Activated CD4-positive, CD25-positive, alpha-beta regulatory T cell (primary cell): Measurements from ENCODE around the gene SETD2.

Experiments
- DNase-seq, 4 experiments: peaks; one replicate each; lab custom pipeline; 2025; lab: John Stamatoyannopoulos, UW

Gene SETD2

DNA sequence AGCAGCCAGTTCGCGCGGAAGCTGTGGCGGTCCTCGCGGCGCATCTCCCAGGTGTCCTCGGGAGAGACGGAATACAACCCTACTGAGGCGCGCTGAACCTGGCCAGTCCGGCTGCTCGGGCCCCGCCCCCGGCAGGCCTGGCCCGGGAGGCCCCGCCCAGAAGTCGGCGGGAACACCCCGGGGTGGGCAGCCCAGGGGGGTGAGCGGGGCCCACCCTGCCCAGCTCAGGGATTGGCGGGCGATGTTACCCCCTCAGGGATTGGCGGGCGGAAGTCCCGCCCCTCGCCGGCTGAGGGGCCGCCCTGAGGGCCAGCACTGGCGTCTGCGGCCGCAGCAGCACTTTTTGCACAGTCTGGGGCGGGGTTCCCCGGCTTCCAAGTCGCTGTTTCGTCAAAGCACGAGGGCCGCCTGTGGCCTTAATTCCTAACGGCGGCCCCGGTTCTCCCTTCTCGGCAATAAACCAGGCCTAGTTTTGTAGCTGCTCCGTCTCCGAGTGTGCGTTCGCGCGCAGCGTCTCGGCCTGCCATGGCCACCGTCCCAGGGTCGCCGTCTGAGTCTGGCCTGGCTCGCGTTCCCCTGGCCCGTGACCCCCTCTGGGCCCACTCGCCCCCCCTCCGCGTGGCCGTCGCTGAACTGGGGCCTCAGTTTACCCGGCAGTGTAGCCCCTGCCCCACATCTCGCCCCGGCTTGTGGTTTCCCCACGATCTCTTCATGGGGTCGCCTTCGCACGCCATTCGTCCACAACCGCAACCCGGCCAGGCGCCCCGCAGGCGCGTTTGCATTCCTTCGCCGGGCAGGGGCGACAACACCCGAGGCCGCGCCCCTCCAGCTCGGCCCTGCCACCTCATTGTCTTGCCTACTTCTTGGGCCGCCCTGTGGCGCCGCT lies 154.4 kb downstream of the SETD2 start:
- DNase-seq: peak in 3 of 4 experiments; percentile 39 to 59 (median 57)

GRCh38 chr3:47008851-47009224 lies 155.1 kb downstream of the SETD2 start:
- no peak for DNase-seq

- no peak for DNase-seq
These were observed 155.6 kb downstream of the SETD2 start for GRCh38 chr3:47008234-47008796.

GRCh38 chr3:47007482-47008233 lies 156.3 kb downstream of the SETD2 start:
- DNase-seq: no peak

GRCh38 chr3:47007001-47007400 lies 156.9 kb downstream of the SETD2 start:
- no peak for DNase-seq

GRCh38 chr3:47006145-47006651 lies 157.7 kb downstream of the SETD2 start:
- DNase-seq: no peak

DNA sequence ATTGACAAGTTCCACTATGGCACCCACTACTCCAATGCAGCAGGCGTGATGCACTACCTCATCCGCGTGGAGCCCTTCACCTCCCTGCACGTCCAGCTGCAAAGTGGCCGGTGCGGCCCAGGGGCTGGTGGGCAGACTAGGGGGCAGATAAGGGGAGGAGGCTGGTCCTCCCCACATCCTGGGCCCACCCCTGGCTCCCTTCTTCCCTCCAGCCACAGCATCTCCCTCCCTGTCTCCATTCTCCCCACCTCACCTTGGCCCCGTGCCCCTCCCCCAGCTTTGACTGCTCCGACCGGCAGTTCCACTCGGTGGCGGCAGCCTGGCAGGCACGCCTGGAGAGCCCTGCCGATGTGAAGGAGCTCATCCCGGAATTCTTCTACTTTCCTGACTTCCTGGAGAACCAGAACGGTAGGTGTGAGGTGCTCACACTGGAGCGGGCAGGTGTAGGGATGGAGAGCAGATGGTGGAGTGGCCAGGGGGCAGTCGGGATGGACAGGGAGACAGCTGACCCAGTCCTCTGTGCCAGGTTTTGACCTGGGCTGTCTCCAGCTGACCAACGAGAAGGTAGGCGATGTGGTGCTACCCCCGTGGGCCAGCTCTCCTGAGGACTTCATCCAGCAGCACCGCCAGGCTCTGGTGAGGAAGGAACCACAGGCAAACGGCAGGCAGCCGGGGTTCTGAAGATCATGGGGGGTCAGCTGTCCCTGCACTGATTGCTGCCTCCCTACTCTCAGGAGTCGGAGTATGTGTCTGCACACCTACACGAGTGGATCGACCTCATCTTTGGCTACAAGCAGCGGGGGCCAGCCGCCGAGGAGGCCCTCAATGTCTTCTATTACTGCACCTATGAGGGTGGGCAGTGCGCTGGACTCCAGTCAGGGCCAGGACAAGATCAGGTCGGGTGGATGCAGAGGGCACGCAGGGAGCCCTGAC lies 158.4 kb downstream of the SETD2 start:
- DNase-seq: no peak

DNA sequence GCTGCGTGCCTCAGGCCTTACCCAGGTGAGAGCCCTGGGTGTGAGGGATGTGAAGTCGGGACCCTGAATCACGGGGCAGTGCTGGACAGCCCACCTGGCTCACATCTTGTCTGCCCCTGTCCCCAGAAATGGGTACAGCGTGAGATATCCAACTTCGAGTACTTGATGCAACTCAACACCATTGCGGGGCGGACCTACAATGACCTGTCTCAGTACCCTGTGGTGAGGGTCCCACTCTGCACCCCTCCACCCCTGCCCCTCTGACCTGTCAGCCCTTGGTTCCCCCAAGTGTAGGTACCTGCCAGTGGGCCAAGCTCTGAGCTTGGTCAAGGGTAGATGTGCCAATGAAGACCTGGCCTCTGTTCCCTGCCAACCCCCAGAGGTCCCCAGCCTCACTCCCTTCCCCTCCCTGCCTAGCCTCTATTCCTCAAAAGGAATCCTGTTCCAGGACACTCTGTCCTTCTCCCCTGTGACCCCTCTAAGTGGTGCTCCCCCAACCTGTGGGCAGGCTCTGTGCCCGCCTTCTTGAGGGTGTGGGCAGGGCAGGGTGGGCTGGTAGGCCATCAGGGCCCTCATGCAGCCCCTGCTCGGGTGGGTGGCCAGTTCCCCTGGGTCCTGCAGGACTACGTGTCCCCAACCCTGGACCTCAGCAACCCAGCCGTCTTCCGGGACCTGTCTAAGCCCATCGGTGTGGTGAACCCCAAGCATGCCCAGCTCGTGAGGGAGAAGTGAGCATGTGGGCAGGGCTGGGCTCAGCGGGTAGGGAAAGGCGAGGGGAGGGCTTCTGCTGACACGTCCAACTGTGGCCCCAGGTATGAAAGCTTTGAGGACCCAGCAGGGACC lies 159.3 kb downstream of the SETD2 start:
- DNase-seq: no peak

- DNase-seq: no peak
These were observed 160.2 kb downstream of the SETD2 start for GRCh38 chr3:47003461-47004368.

DNA sequence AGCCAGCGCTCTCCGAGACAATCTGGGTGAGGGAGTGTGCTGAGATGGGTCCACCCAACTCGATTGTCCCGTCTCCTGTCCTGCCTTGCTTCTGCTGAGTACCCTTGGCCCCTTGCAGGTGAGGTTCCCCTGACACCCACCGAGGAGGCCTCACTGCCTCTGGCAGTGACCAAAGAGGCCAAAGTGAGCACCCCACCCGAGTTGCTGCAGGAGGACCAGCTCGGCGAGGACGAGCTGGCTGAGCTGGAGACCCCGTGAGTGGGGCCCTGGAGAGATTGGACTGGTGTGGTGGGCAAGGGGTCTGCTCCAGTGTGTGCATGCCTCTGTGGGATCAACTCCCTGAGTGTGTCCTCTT lies 160.9 kb downstream of the SETD2 start:
- no peak for DNase-seq

DNA sequence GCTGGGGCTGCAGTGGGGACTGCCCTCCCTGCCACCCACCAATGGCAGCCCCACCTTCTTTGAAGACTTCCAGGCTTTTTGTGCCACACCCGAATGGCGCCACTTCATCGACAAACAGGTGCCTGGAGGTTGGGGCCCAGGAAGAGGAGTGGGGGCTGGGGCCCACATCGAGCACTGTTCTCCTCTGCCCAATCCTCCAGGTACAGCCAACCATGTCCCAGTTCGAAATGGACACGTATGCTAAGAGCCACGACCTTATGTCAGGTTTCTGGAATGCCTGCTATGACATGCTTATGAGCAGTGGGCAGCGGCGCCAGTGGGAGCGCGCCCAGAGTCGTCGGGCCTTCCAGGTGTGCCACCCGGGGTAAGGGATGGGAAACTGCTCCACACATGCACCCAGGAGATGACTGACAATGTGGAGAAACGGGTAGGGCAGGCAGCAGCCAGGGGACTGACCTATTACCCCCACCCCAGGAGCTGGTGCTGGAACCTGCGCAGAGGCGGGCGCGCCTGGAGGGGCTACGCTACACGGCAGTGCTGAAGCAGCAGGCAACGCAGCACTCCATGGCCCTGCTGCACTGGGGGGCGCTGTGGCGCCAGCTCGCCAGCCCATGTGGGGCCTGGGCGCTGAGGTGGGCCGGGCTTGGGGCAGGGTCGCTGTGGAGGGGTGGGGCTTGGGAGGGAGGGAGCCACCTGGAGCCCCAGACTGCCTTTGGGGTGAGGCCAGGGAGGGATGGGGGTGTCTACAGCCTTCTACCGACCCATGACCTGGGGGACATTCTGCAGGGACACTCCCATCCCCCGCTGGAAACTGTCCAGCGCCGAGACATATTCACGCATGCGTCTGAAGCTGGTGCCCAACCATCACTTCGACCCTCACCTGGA lies 161.5 kb downstream of the SETD2 start:
- DNase-seq: no peak

GRCh38 chr3:47001731-47002170 lies 162.2 kb downstream of the SETD2 start:
- DNase-seq: no peak

DNA sequence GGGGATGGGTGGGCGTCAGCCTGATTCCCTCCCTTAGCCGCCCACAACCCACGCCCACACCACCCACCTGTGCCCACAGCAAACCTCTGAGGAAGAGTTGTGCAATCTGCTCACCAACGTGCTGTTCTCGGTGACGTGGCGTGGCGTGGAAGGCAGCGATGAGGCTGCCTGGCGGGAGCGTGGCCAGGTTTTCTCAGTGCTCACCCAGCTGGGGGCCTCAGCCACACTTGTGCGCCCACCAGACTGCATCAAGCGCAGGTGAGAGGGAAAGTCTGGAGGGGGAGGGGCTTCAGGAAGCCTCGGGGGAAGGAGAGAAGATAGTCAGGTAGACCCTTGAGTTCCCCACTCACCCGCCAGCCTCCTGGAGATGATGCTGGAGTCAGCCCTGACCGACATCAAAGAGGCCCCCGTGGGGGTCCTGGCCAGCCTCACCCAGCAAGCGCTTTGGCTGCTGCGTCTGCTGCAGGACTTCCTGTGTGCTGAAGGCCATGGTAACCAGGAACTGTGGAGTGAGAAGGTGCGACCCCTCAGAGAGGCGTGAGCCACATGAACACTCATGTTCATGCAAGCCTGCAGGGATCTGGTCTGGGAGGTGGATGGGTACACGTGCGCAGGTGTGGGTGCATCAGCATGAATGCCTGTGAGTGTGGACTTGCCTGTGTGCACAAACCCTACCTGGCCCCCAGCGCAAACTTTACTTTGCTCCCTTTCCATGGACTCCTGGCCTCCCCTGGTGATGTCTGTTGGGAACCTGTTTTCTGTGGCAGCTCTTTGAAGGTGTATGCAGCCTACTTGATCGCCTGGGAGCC lies 162.8 kb downstream of the SETD2 start:
- DNase-seq: no peak

DNA sequence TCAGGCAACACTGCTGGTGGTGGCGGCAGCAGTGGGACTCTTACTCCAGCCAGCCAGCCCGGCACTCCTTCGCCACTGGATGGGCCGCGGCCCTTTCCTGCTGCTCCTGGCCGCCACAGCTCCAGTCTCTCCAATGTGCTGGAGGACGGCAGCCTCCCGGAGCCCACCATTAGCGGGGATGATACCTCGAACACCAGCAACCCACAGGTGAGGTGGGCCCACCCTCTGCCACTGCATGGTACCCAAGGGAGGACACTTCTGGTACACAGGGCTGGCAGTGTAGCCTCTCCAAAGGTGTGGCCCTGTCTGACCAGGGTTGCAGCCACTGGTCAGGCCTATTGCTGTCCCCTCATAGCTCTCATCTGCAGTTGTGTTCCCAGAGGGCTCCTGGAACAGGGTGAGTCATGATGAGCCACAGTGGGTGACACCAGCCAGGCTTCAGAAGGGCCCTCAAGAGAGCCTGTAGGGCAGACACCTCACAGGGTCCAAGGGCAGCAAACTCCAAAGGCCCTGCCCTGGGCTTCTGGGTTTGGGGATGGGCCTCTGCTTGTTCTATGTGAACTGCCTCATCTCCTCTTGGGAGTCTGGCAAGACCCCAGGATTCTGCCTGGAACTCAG lies 163.6 kb downstream of the SETD2 start:
- DNase-seq: no peak

GRCh38 chr3:46999516-47000197 lies 164.3 kb downstream of the SETD2 start:
- no peak for DNase-seq

DNA sequence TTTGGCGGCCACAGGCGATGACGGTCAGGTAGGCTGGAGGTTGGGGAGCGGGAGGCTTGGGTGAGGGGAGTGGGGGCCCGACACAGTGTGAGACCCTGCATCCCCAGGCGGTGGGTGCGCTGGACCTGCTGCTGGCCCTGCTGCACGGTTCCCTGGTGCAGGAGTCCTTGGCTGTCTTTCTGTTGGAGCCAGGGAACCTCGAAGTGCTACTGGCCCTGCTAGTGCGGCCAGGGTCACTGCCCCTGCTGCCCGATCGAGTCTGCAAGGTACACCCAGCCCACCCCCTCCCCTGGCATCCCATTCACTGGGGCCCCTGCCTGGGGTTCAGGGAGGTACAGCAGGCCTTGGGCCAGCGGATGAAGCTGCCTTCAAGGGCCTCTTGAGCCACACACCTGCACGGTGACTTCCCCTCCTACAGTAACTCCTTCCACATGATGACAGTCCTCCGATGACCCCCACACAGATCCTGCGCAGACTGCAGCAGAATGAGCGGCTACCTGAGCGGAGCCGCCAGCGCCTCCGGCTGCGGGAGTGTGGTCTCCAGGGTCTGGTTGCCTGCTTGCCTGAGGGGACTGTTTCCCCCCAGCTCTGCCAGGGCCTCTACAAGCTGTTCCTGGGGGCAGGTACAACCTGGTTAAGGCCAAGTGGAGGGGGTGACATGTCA lies 164.9 kb downstream of the SETD2 start:
- DNase-seq: no peak
